Stimulated activated CD8-positive, alpha-beta memory T cell treated with anti-CD3 and anti-CD28 coated beads, Interleukin-7, amount 100 ng/mL, for 4 hours (primary cell): ENCODE measurements around the gene STIMATE.

Experiments
- DNase-seq, 2 donors: peaks; one replicate each; pipeline ENCODE4 v3.0.0-alpha.2; 2020; ENCODE audit warnings: low read depth in 2 of 2

STIMATE gene

GRCh38 chr3:52894756-52895155 is 2.6 kb downstream of the STIMATE start:
- DNase-seq: no peak

GRCh38 chr3:52893723-52894122 is 3.6 kb downstream of the STIMATE start:
- no peak for DNase-seq

- no peak for DNase-seq
Observed at GRCh38 chr3:52892625-52893311, 4.6 kb downstream of the STIMATE start.

- DNase-seq: no peak
Observed at GRCh38 chr3:52892290-52892624, 5.1 kb downstream of the STIMATE start.

- DNase-seq: no peak
Observed at GRCh38 chr3:52891615-52892081, 5.7 kb downstream of the STIMATE start.

GRCh38 chr3:52891164-52891563 is 6.2 kb downstream of the STIMATE start:
- DNase-seq: peak in 1 of 2 donors; percentile 15

- DNase-seq: peak in 1 of 2 donors; percentile 25
Observed at GRCh38 chr3:52890735-52891134, 6.6 kb downstream of the STIMATE start.

GRCh38 chr3:52889901-52890300 is 7.4 kb downstream of the STIMATE start:
- DNase-seq: no peak

- no peak for DNase-seq
Observed at GRCh38 chr3:52887166-52887565, 10.2 kb downstream of the STIMATE start.

- no peak for DNase-seq
Observed at GRCh38 chr3:52886049-52886730, 11.2 kb downstream of the STIMATE start.

- DNase-seq: no peak
Observed at GRCh38 chr3:52882377-52882776, 15.0 kb downstream of the STIMATE start.

- no peak for DNase-seq
Observed at GRCh38 chr3:52881871-52882270, 15.5 kb downstream of the STIMATE start.

GRCh38 chr3:52880474-52880873 is 16.9 kb downstream of the STIMATE start:
- DNase-seq: no peak

- DNase-seq: no peak
Observed at GRCh38 chr3:52880047-52880446, 17.3 kb downstream of the STIMATE start.

GRCh38 chr3:52879581-52879980 is 17.8 kb downstream of the STIMATE start:
- DNase-seq: no peak

- DNase-seq: no peak
Observed at GRCh38 chr3:52879090-52879489, 18.3 kb downstream of the STIMATE start.

- no peak for DNase-seq
Observed at GRCh38 chr3:52877085-52877484, 20.3 kb downstream of the STIMATE start.

- DNase-seq: no peak
Observed at GRCh38 chr3:52874864-52875587, 22.3 kb downstream of the STIMATE start.

GRCh38 chr3:52874160-52874701 is 23.1 kb downstream of the STIMATE start:
- DNase-seq: no peak

GRCh38 chr3:52873433-52874159 is 23.8 kb downstream of the STIMATE start:
- no peak for DNase-seq

GRCh38 chr3:52872245-52872644 is 25.1 kb downstream of the STIMATE start:
- DNase-seq: no peak

- no peak for DNase-seq
Observed at GRCh38 chr3:52871761-52872160, 25.6 kb downstream of the STIMATE start.
